ENCODE data around the gene CDK5R1. TPM values are rescaled to one million over a fixed set of nuclear protein-coding genes. Genes with fewer than 3 reads are reported as not detected.

CDK5R1 gene
- total RNA-seq, 1 donor from 2014 or later, result 34.1 TPM

- TF ChIP-seq CTCF (conservative IDR thresholded peaks at IDR 0.05), result no peak
- Mint-ChIP-seq H3K27ac (ENCODE audit: unreplicated experiment) (peak overlapping the region; percentile 60), H3K4me3 (peak overlapping the region; percentile 89), H3K27me3 (ENCODE audit: low read depth) (no peaks in the 10 kb centered on the region), H3K4me1 (peaks cover 62% of the 10 kb centered on the region), H3K36me3 (ENCODE audit: low read depth) (peaks cover 15% of the 10 kb centered on the region), H3K9me3 (no peaks in the 10 kb centered on the region)
- no peak for DNase-seq (ENCODE audit: low read depth, low spot score)
Measured at GRCh38 chr17:32490101-32490482, 3.3 kb downstream of the CDK5R1 start.

GRCh38 chr17:32491371-32492263 lies 4.8 kb downstream of the CDK5R1 start:
- H3K4me1 Mint-ChIP-seq, result peaks cover 55% of the 10 kb centered on the region
- DNase-seq (ENCODE audit: low read depth, low spot score), result no peak
- H3K27me3 Mint-ChIP-seq (ENCODE audit: low read depth), result no peaks in the 10 kb centered on the region
- H3K4me3 Mint-ChIP-seq, result peak overlapping the region; percentile 78
- H3K27ac Mint-ChIP-seq (ENCODE audit: unreplicated experiment), result no peak overlapping the region
- peaks cover 15% of the 10 kb centered on the region for H3K36me3 Mint-ChIP-seq (ENCODE audit: low read depth)
- H3K9me3 Mint-ChIP-seq, result no peaks in the 10 kb centered on the region
- no peak for TF ChIP-seq CTCF (conservative IDR thresholded peaks at IDR 0.05)

GRCh38 chr17:32492264-32492589 lies 5.4 kb downstream of the CDK5R1 start:
- H3K27me3 Mint-ChIP-seq (ENCODE audit: low read depth), result no peaks in the 10 kb centered on the region
- H3K4me1 Mint-ChIP-seq, result peaks cover 55% of the 10 kb centered on the region
- peaks cover 15% of the 10 kb centered on the region for H3K36me3 Mint-ChIP-seq (ENCODE audit: low read depth)
- no peak overlapping the region for H3K27ac Mint-ChIP-seq (ENCODE audit: unreplicated experiment)
- DNase-seq (ENCODE audit: low read depth, low spot score), result no peak
- TF ChIP-seq CTCF (conservative IDR thresholded peaks at IDR 0.05), result no peak
- H3K9me3 Mint-ChIP-seq, result no peaks in the 10 kb centered on the region
- H3K4me3 Mint-ChIP-seq, result peak overlapping the region; percentile 78

GRCh38 chr17:32492648-32493289 lies 6.0 kb downstream of the CDK5R1 start:
- Mint-ChIP-seq H3K9me3 (no peaks in the 10 kb centered on the region), H3K4me3 (peak overlapping the region; percentile 78), H3K27ac (ENCODE audit: unreplicated experiment) (no peak overlapping the region), H3K36me3 (ENCODE audit: low read depth) (peaks cover 12% of the 10 kb centered on the region), H3K27me3 (ENCODE audit: low read depth) (no peaks in the 10 kb centered on the region), H3K4me1 (peaks cover 51% of the 10 kb centered on the region)
- no peak for TF ChIP-seq CTCF (conservative IDR thresholded peaks at IDR 0.05)
- no peak for DNase-seq (ENCODE audit: low read depth, low spot score)

GRCh38 chr17:32493571-32493970 lies 6.8 kb downstream of the CDK5R1 start:
- H3K36me3 Mint-ChIP-seq (ENCODE audit: low read depth), result peaks cover 8% of the 10 kb centered on the region
- no peak for TF ChIP-seq CTCF (conservative IDR thresholded peaks at IDR 0.05)
- peaks cover 48% of the 10 kb centered on the region for H3K4me1 Mint-ChIP-seq
- peak overlapping the region; percentile 70 for H3K4me3 Mint-ChIP-seq
- no peak for DNase-seq (ENCODE audit: low read depth, low spot score)
- no peaks in the 10 kb centered on the region for H3K27me3 Mint-ChIP-seq (ENCODE audit: low read depth)
- H3K9me3 Mint-ChIP-seq, result no peaks in the 10 kb centered on the region
- H3K27ac Mint-ChIP-seq (ENCODE audit: unreplicated experiment), result no peak overlapping the region
